HG02852 (cell line): ENCODE measurements around the gene STX7.

Experiments
- ATAC-seq: cut with Tn5 transposase; IDR thresholded peaks from one replicate; pipeline ENCODE4 v1.9.1; 2021; ENCODE audit warnings: mild to moderate bottlenecking, moderate library complexity; ENCODE audit not compliant: unreplicated experiment

Gene STX7

DNA sequence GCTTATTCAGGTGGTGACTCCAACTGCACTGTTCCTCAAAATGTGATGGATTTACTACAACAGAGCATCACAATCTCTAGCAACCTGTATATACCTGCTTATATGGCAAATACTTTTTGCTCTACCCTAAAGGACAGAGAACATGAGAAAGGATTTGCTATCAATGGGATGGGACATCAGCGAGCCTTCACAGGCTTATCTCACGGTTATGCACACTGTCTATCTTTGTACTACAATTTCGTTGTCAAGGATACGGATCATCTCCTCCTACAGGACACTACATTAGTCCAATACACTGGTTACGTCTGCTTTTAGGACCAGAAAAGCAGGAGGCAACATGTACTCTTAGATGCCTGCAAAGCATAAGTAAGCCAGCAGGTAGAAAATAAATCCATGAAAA is 34.2 kb downstream of the STX7 start:
- ATAC-seq: no peak

DNA sequence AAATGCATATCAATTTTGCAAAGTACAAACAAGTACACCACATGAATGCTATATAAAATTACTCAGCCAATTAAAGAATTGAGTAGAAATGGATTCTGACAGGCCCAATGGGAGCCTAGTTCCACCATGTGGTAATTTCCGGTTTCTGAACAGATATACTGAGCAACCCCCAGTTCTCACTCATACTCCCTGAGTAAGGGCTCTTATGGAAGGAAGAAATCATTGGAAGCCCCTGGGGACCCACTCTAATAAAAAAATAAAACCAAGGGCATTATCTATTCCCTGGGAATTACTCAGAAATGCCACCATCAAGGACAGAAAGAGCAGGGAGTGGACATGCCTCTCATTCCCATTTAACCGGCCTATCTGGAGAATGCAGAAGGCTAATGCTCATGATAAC is 34.6 kb downstream of the STX7 start:
- no peak for ATAC-seq

DNA sequence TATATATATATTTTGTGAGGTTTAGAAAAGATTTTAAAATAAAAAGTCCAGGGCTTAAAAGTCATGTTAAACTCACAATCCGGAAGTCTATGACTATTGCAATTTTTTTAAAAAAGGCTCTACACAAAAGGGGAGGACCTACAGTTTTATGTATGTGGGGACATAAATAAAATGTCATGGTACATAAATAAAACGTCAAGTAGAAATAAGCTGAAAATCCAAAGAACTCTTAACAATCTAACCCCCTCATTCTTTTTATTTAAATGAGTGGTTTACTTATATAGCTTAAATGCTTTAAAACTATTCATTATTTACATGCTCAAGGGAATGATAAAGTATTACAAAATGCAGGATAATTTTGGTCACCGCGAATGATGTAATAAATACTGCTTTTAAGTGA is 36.2 kb downstream of the STX7 start:
- no peak for ATAC-seq

DNA sequence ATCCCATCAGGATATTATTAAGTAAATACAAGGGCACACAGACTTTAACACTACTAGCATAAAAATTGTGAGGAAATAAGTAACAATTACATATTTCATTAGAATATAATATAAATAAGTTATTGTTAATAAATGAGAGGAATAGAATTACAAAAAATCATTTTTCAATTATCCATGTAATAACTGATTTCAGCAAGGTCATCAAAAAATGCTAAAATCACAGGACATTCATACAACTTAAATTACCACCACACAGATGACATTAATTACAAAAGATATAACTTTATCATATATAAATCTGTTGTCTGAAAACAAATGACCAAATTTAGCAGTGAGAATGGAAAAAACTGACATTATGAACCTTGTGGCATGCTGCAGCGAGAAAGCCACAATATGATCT is 37.0 kb downstream of the STX7 start:
- no peak for ATAC-seq

DNA sequence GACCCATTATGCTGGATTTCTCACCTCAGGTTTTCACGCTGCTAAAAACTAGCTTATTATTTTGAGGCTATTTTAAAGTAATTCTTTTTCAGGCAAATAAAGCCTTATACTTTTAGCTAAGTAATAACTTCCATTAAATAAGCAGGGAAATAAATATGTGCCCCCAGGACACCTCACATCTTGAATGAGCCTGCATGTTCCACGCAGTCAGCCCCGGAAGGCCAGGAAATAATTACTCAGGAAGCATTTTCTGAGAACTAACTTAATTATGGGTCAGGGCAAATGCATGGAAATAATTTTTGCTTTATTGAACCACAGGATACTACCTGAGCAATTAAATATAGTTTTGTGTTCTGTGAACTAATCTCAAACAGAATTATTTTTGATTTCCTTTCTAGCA is 41.1 kb downstream of the STX7 start:
- ATAC-seq: no peak

DNA sequence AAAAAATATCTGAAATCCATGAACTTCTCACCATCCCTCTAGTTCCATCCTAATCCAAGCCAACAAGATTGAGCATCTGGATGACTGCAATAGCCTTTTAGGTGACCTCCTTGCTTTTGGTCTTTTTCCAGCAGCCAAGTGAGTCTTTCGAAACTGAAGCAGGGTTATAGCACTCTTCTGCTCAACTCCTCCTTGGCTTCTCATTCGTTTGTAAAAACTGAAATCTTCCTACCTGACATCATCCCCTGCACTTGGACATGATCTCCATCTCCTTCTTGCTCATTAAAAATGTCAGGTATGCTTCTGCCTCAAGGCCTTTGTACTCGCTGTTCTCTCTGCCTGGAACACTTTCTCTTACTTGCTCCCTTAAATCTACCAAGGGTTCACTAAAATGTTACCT is 46.0 kb downstream of the STX7 start:
- ATAC-seq: no peak

DNA sequence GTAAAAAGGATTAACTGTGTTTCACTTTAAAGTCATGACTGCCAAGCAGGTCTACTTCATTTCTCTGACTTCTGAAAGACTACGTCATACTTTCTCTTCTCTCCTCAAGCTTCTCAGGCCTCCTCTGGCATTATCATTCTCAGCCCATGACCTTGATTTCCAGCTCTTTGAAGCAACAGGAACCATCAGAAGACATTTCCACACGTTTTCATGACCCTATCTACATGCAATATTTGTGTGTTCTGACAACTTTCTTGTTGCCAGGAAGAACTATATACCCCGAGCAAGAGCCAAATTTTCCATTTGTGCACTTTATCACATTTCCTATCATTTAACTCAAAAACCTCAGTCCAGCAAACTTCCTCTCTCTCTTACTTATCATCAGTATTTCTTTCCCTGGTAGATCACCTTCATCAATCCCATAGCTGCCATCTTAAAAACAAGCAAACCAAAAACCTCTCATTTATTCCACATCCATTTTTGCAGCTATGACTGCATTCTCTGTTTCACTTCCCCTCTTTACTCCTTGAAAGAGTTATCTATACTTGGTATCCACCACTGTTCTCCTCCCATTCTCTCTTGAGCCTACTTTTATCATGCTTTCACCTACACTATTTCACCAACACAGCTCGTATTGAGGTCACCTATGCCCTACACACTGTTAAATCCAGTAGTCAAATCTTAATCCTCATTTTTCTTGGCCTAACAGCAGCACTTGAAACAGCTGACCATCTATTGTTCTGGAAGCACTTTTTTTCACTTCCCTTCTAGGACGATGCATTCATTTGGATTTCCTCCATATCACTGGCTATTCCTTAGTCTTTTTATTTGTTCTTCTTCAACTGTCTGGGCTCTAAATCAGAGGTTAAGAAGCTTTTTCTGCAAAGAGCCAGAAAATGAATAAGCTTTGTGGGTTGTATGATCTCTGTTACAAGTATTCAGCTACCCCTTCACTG is 47.1 kb downstream of the STX7 start:
- peak; percentile 84 for ATAC-seq

DNA sequence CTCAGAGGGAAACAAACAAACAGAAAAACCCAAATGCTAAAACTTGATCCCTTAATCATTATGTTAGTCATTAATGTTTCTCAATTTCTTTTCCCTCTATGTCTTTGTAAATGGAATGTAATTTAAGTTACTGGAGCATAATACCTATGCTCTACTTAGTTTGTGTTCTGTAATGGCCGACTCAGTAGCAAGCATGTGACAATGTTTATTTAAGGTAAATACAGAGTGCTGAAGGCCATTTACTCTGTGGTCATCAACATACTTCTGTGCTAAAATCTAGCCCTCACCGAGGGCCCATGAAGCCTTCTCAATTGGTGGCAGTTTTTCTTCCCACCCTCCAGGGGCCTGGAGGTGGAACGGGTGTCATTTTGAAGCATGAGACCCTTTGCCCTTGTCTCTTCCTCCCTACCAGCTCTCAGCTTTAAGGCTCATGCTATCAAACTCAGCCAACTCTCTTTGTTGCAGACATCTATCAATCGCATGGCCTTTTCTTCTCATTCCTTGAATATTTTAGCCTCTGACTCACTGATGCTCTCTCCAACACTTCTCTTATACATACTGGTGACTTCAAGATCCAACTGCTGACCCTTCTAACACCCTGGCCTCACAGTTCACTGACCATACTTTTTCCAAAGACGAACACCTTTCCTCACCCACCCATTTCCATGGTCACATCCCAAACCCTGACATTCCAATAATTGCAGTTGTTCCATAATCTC is 48.2 kb downstream of the STX7 start:
- ATAC-seq: no peak

DNA sequence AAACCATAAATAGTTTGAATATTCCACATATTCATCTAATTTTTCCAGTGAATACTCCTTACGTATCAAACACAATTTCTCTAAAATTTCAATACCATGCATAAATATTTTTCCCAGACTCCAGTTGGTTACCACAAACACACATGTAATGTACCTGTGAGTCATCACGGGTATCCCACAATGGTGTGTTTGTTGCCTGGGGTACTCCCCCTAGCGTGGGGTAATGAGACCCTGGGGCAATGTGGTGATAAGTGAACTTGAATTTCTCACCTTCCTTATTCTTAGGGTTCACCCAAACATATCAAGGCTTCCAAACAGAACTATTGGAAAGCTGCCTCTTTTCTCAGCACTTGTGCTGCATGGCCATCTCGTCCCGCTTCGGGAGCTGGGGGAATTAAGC is 51.0 kb downstream of the STX7 start:
- ATAC-seq: no peak

DNA sequence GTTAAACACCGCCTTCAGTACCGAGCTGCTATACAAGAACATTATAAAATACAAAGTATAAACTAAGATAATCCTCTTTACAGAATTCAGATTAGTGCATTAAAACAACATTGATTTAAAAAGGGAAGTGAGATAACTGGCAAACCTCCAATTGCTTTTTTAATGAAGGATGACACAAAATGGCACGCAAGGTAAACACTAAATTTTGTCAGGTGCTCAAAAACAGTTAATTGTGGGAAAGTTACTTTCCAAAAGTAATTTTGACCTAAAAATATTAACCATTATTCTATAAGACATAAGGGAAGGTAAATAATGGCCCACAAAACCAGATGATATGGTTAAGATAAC is 53.3 kb downstream of the STX7 start:
- ATAC-seq: no peak

DNA sequence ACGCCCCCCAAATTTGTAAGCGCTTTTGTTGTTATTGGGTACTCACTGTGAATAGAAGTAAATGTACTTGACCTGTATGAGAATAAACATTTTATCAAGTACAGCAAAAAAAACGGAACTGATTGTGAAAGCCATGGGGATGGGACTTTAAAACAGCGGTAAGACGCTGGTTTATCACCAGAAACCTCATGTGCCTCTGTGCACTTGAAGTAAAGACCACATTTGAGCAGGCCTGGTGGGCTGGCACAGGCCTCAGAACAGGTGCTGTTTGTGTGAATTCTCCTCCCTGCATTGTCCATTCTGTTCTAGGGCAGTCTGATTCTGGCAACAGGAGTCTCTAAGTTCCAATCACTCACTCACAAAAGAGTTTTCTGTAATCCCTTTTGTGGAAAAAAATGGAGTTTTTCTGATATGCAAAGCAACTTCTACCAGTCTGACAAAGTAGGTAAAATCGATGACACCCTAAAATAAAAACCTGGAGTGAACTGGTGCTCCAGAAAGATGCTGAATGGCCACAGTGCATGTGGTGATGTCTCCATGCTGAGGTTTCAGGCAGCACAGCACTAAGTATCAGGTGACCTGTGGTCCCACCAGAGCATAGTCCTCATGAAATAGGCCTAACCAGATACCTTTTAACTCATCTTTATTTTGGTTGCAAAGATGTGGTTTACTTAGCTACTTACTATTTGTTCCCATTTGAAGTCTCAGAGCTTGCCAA is 53.9 kb downstream of the STX7 start:
- ATAC-seq: no peak

DNA sequence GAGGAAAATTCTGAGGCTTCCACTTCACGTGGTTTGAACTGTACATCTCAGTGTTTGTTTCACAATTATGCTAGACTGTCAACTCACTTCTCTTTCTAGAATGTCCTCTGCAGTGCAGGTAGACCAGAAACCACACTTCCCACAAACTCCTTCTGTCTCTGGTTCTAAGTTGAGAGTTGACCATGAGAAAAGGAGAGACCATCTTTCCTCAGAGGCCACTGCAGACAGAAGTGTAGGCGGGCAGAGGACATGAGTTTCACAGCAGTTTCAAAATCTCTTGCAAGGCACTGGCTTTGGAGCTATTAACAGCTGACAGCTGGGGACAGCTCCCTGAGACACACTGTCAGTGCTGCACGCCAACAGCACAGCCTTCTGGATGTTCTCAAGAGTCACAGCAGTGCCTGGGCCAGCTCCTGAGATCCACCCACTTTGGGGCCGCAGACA is 56.2 kb downstream of the STX7 start:
- peak; percentile 96 for ATAC-seq

DNA sequence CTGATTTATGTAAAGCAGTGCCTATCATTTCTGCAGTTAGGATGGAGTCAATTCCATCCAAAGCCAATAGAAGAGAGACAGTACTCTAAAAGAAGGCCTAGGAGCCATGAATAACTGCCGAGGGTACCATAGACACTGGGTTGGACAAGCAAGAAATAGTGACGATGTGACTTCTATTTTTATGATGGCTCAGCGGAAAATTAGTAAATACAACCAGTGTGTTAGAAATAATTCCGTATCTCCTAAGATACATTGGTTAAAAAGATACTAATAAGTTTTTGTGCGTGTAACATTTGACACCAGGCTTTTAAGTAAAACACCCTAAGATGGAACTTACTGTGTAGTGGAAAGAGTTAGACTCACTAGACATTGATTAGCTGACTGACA is 66.1 kb downstream of the STX7 start:
- ATAC-seq: no peak

DNA sequence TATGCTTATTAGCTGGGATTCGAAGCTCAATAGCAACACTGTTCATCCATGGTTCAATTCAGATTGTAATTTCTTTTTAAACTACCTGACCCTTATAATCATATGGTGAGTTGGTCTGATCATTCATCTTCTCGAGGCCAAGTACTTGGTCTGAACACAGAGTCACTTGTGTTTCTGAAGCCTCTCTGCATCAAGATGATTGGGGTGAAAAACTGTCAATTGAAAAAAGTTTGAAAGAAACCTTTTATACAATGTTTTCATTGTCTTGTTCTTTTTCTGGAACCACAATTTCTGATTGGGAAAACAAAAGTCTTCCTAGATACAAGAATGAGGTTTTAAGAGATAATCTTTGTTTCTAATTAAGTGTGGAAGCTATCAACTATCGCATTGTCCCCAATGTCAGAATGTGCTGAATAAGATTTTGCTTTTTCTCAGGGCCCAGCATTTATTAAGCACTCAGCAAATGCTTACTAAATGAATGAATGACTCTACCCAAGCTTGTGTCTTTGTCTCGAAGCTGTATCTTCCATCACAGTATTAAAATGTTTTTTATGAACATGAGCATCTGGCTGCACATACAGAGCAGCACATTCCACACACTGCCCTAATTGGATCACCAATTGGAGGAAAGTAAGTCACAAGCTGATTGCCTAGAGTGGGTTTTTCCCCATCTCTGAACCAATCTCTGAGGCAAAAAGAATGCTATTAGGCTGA is 66.6 kb downstream of the STX7 start:
- ATAC-seq: no peak

DNA sequence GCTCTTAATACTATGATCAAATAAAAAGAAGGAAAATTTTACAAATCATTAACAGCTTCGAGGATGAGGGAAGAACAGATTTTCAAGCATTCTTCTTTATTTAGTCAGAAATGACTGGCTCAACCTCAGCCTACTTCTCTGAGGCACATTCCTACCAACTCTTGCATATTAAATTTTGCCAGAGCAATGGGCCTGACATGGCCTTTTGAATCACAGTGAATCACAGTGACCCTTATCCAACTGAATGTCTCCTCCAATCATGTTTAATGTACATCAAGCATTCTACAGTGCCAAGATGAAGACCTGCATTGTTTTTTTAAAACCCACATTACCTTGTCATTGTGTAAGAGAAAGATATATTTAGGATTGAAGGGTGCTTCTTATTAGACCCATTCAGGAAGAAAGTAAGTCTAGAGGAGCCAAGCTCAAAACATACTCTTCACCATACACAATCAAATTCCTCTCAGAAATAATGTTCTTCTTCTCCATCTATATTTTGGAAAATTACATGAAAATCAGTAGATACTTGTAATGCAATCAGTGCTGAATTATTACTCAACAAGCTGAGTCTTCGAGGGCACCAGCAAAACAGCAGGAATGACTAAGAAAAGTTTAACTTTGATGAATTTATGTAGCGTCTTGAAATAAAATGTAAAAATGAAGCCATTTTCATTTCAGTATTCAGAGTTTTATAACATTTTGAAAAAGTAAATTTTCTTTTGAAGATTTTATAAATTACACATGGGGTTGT is 67.5 kb downstream of the STX7 start:
- ATAC-seq: no peak

DNA sequence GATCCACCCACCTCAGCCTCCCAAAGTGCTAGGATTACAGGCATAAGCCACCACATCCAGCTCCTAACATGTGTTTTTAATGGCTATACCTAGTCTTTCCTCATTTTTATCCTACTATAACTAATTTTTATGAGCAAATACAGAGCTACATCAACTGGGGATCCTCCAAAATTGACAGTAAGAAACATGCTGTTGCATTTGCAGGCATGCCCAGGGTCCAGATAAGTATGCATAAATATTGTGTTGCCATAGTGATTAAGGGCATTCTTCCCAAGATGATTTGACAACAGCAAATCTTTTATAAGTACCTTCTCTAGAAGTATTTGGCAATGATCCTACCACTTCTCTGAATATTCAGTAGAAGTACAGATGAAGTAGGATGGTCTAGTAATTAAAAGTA is 69.7 kb downstream of the STX7 start:
- ATAC-seq: no peak

DNA sequence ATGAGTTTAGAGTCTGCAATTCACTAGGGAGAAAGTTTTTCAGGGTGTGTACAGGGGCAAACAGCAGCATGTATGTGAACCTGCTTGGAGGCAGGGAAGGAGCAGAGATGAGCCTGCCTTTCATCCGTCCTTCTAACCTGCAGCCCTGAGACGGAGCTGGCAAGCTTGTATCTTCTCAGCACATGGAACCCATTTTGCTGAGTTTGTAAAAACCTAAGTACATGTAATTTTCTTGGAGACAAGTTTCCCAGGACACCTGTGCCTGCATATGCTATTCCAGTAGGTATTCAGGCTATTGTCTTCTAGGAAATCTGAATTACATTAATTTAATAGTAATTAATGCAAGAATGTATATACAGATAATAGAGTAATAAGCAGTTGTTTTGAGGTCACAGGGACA is 82.8 kb downstream of the STX7 start:
- ATAC-seq: no peak

DNA sequence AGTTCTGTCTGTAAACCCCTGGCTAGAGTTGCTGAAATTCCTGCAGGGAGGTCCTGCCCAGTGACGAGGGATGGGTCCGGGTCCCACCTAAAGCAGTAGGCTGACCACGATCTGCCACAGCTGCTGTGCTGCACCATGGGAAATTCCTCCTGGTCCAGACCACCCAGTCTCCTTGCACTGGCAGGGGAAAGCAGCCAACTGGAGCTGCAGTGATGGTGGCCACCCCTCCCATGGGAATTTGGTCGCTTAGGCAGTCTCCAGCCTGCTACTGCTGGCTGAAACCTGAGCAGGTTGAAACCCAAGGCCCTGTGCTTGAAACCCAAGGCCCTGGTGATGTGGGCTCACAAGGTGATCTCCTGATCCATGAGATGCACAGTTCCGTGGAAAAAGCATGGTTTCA is 87.7 kb downstream of the STX7 start:
- ATAC-seq: no peak

DNA sequence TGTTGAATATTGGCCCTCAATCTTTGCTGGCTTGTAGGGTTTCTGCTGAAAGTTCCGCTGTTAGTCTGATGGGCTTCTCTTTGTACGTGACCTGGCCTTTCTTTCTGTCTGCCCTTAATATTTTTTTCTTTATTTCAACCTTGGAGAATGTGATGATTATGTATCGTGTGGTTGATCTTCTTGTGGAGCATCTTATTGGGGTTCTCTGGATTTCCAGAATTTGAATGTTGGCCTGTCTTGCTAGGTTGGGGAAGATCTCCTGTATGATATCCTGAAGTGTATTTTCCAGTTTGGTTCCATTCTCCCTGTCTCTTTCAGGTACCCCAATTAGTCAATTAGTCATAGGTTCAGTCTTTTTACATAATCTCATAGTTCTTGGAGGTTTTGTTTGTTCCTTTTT is 89.1 kb downstream of the STX7 start:
- no peak for ATAC-seq

DNA sequence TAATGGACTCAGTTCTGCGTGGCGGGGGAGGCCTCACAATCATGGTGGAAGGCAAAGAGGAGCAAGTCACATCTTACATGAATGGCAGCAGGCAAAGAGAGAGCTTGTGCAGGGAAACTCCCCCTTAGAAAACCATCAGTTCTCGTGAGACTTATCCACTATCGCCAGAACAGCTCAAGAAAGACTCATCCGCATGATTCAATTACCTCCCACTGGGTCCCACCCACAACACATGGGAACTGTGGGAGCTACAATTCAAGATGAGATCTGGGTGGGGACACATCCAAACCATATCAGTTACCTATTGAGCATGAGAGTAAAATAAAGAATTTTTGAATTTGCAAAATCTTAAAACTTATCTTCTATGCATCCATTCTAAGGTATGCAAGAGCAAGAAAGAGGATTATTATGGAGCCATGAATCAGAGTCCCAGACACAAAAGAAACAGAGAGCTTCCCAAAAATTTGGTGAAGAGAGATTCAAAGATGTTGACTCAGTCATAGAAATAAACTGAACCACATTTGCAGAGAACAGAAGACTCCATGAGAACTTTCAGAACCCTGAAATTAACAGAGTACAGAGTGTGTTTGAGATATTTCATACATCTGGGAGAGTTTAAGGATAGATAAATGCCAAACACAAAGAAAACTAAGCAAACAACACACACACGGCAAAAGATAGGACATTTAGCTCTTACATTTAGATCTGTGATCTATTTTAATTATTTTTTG is 94.5 kb downstream of the STX7 start:
- no peak for ATAC-seq
